HG03439 (cell line): ENCODE data around the gene TMEM135.
"Not testable (repeated sequence)": the region's sequence is repeated elsewhere in the genome, so short reads cannot be mapped to it uniquely, and the experiment has no call there.

Experiments
- ATAC-seq: cut with Tn5 transposase; IDR thresholded peaks from one replicate; pipeline ENCODE4 v1.9.1; 2021; ENCODE audit warnings: mild to moderate bottlenecking, moderate library complexity; ENCODE audit not compliant: unreplicated experiment

TMEM135 gene

GRCh38 chr11:87254562-87254961 is 216.8 kb downstream of the TMEM135 start:
- no peak for ATAC-seq

GRCh38 chr11:87255589-87255988 is 217.9 kb downstream of the TMEM135 start:
- ATAC-seq, result no peak

GRCh38 chr11:87256694-87257340 is 219.1 kb downstream of the TMEM135 start:
- no peak for ATAC-seq

GRCh38 chr11:87258171-87258833 is 220.6 kb downstream of the TMEM135 start:
- no peak for ATAC-seq

- ATAC-seq, result no peak
Observed at GRCh38 chr11:87259736-87260135, 222.0 kb downstream of the TMEM135 start.

GRCh38 chr11:87260811-87261210 is 223.1 kb downstream of the TMEM135 start:
- ATAC-seq, result no peak

GRCh38 chr11:87263264-87263838 is 225.6 kb downstream of the TMEM135 start:
- no peak for ATAC-seq

GRCh38 chr11:87263979-87264378 is 226.2 kb downstream of the TMEM135 start:
- ATAC-seq, result no peak

GRCh38 chr11:87265132-87265531 is 227.4 kb downstream of the TMEM135 start:
- no peak for ATAC-seq

GRCh38 chr11:87265979-87266378 is 228.2 kb downstream of the TMEM135 start:
- no peak for ATAC-seq

GRCh38 chr11:87266751-87267150 is 229.0 kb downstream of the TMEM135 start:
- ATAC-seq, result no peak

- not testable (repeated sequence) for ATAC-seq
Observed at GRCh38 chr11:87271951-87272350, 234.2 kb downstream of the TMEM135 start.

GRCh38 chr11:87275176-87275575 is 237.4 kb downstream of the TMEM135 start:
- ATAC-seq, result no peak

GRCh38 chr11:87280143-87280542 is 242.4 kb downstream of the TMEM135 start:
- no peak for ATAC-seq

- no peak for ATAC-seq
Observed at GRCh38 chr11:87281496-87281895, 243.8 kb downstream of the TMEM135 start.

GRCh38 chr11:87284306-87284705 is 246.6 kb downstream of the TMEM135 start:
- ATAC-seq, result no peak

GRCh38 chr11:87285674-87286073 is 247.9 kb downstream of the TMEM135 start:
- not testable (repeated sequence) for ATAC-seq

- no peak for ATAC-seq
Observed at GRCh38 chr11:87286338-87286737, 248.6 kb downstream of the TMEM135 start.

- ATAC-seq, result no peak
Observed at GRCh38 chr11:87290304-87290922, 252.7 kb downstream of the TMEM135 start.

GRCh38 chr11:87292598-87292997 is 254.9 kb downstream of the TMEM135 start:
- ATAC-seq, result no peak

- no peak for ATAC-seq
Observed at GRCh38 chr11:87295237-87295636, 257.5 kb downstream of the TMEM135 start.

GRCh38 chr11:87296627-87297026 is 258.9 kb downstream of the TMEM135 start:
- no peak for ATAC-seq
